Heart left ventricle (tissue), 16 donors: ENCODE results near the gene DUSP15. TPM values are rescaled to one million over a fixed set of nuclear protein-coding genes. Genes with fewer than 3 reads are reported as not detected.

ENCODE experiments used
- ATAC-seq, 4 donors: fragments of 200-7000 bp; cut with Tn5 transposase; one replicate each; pipeline ENCODE4 v1.9.1; 2020 to 2022; ENCODE audit warnings: moderate library complexity in 4 of 4, mild to moderate bottlenecking in 3 of 4, moderate number of reproducible peaks in 1 of 4
- DNase-seq, 5 donors: peaks; one replicate each; pipeline ENCODE4 v3.0.0-alpha.2; 2020
- H3K27ac ChIP-seq, 12 donors: fragments of 200-600 bp; sonication (generic) in 4 of 12; one replicate each; pipeline versions ENCODE4 v1.5.0 to v1.8.0; 2016 to 2022; ENCODE audit warnings: mild to moderate bottlenecking in 2 of 12
- H3K27me3 ChIP-seq, 9 donors: fragments of 200-600 bp; sonication (generic) in 2 of 9; one replicate each; pipeline versions ENCODE4 v1.5.1 to v1.8.0; 2016 to 2022; ENCODE audit warnings: mild to moderate bottlenecking in 3 of 9
- H3K36me3 ChIP-seq, 9 donors: fragments of 200-600 bp; sonication (generic) in 2 of 9; one replicate each; pipeline versions ENCODE4 v1.5.0 to v1.8.0; 2018 to 2022; ENCODE audit warnings: mild to moderate bottlenecking in 2 of 9
- H3K4me1 ChIP-seq, 12 donors: fragments of 200-600 bp; sonication (generic) in 4 of 12; one replicate each; pipeline versions ENCODE4 v1.5.0 to v1.8.0; 2016 to 2022; ENCODE audit warnings: mild to moderate bottlenecking in 3 of 12
- H3K4me3 ChIP-seq, 12 donors: fragments of 200-600 bp; sonication (generic) in 4 of 12; one replicate each; pipeline versions ENCODE4 v1.5.0 to v1.8.0; 2017 to 2022; ENCODE audit warnings: mild to moderate bottlenecking in 9 of 12, moderate library complexity in 4 of 12
- H3K9me3 ChIP-seq, 12 donors: fragments of 200-600 bp; sonication (generic) in 4 of 12; one replicate each; pipeline versions ENCODE4 v1.5.0 to v1.8.0; 2016 to 2022; ENCODE audit warnings: mild to moderate bottlenecking in 1 of 12
- CTCF ChIP-seq, 12 donors: fragments of 200-600 bp; sonication (generic) in 4 of 12; IDR thresholded peaks; one replicate each; pipeline versions ENCODE4 v1.5.0 to v1.8.0; 2018 to 2022; ENCODE audit warnings: antibody characterized with exemption in 12 of 12, mild to moderate bottlenecking in 5 of 12
- POLR2A ChIP-seq, 2 donors: fragments of 450-650 bp; IDR thresholded peaks; one replicate each; pipeline ENCODE4 v1.6.1; 2017; ENCODE audit warnings: antibody characterized with exemption in 2 of 2, mild to moderate bottlenecking in 2 of 2, moderate library complexity in 2 of 2
- WGBS, 4 donors: extraction: QIAGEN DNeasy Blood & Tissue Kit in 2 of 4; methylation state at CpG; one replicate each; pipeline versions ENCODE4 v1.1.5 to v1.1.7; 2013 to 2018; 5-methylcytosine and 5-hydroxymethylcytosine counted together
- intact Hi-C, 10 donors: fragments of 100-400 bp; cut with DNase I; formaldehyde crosslinking; loops; one replicate each; pipeline versions ENCODE4 v1.11.1 to v1.14.2; 2022
- polyA plus RNA-seq, 2 donors: library from polyadenylated mRNA; stranded (reverse); fragments of 200-250 nt; gene quantifications; one replicate each; pipeline ENCODE4 v1.2.3, GENCODE V29; 2013
- total RNA-seq, 9 donors: library from RNA; depleted of rRNA in 2 of 9; stranded (reverse); fragments of >200 nt in 2 of 9; fragmentation: NEBNext Ultra II Directional in 3 of 9; extraction: Animal tissue kit (Norgen Biotek cat#: 25700) in 3 of 9; gene quantifications; one replicate each; pipeline versions ENCODE4 v1.1.0 to v1.2.4, GENCODE V29; 2016 to 2023
- donor health status: ischemic (EF 13 %, LVEDD 7.1; RV severe dilation, severe dysfunction).
- donor health status: healthy with polysubstance abuse.
- donor health status: DM: no; HTN: yes; CAD: no.
- donor health status: DM: no; HTN: no; CAD: no.
- donor health status: ischemic (EF 25% LVEDD 6.9; RV normal size, moderate dysfunction).
- donor health status: ischemic (EF 25% LVEDD 5.7; RV mildly dilated, moderate dysfunction).
- donor health status: healthy.
- donor health status: DM: yes; HTN: yes; CAD: no.
- donor health status: ischemic (EF 35%, LVEDD 5.7; RV mildly dilated, moderate dysfunction).
- donor health status: nonischemic (EF 11% LVEDD 7.7; RV severe dilation, severe dysfunction).
- donor health status: DM: yes; HTN: yes; CAD: no.
- donor health status: PGD.
- donor health status: ischemic (EF 29% LVEDD 5.4; RV normal size, mild dysfunction).
- donor health status: nonischemic (EF 23%, LVEDD 6.1; RV moderate dilation, normal function).

The DUSP15 gene
- total and polyA plus RNA-seq, 11 donors: 0.68 to 7.4 (median 3.0) TPM

GRCh38 chr20:31910071-31910803, 39.9 kb upstream of the DUSP15 start:
- Histone ChIP-seq H3K4me3 (no peak overlapping the region), H3K9me3 (no peaks in the 10 kb centered on the region), H3K27ac (no peak overlapping the region), H3K4me1 (no peaks in the 10 kb centered on the region), H3K27me3 (no peaks in the 10 kb centered on the region), H3K36me3 (no peaks in the 10 kb centered on the region)
- DNase-seq (no peak), ATAC-seq (no peak)
- TF ChIP-seq POLR2A (IDR thresholded peaks at IDR 0.05) (no peak), CTCF (IDR thresholded peaks at IDR 0.05) (no peak)
- WGBS, 4 donors: 72 to 87% (median 81%) methylated on average over 4 of the region's 4 CpGs
- intact Hi-C loops: no loop called here

DNA sequence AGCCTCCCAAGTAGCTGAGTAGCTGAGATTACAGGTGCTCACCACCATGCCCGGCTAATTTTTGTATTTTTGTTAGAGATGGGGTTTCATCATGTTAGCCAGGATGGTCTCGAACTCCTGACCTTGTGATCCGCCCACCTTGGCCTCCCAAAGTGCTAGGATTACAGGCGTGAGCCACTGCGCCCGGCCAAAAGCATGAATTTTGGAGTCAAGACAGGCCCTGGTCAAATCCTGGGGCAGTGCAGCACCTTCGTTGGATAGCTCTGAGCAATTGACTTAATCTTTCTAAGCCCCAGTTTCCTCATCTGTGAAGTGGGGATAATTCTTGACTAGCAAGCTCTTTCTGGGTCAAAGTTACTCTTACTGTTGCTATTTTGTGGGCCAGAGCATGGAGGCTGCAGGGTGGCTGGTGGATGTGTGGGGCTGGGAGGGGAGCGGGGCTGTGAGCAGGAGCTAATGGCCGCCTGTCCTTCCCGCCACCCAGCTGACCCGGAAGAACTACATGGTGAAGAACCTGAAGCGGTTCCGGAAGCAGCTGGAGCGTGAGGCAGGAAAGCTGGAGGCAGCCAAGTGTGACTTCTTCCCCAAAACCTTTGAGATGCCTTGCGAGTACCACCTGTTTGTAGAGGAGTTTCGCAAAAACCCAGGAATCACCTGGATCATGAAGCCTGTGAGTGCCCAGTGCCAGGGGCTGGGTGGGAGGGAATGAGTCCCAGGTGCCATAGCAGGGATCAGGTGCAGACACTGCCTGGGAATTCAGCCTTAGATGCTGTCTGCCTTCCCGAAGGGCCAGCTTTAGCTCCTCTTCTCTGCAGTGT, 39.1 kb upstream of the DUSP15 start:
- no peak for DNase-seq
- H3K27me3 ChIP-seq: no peaks in the 10 kb centered on the region
- intact Hi-C loops: loop anchor here in 1 of 10 donors (5.0 kb wide), 1 partner anchor 42 kb away; no protein-coding TSS in a partner anchor
- no peak overlapping the region for H3K4me3 ChIP-seq
- TF ChIP-seq CTCF (IDR thresholded peaks at IDR 0.05) (no peak), POLR2A (IDR thresholded peaks at IDR 0.05) (no peak)
- no peaks in the 10 kb centered on the region for H3K9me3 ChIP-seq
- H3K36me3 ChIP-seq: no peaks in the 10 kb centered on the region
- H3K27ac ChIP-seq: no peak overlapping the region
- no peak for ATAC-seq
- WGBS, 4 donors: 87 to 93% (median 91%) methylated on average over 16 to 17 of the region's 17 CpGs
- H3K4me1 ChIP-seq: no peaks in the 10 kb centered on the region

GRCh38 chr20:31908424-31908823, 38.1 kb upstream of the DUSP15 start:
- H3K27ac ChIP-seq: no peak overlapping the region
- no peaks in the 10 kb centered on the region for H3K36me3 ChIP-seq
- ATAC-seq (no peak), DNase-seq (no peak)
- no peak overlapping the region for H3K4me3 ChIP-seq
- WGBS, 4 donors: 82 to 87% (median 83%) methylated on average over 11 of the region's 11 CpGs
- TF ChIP-seq CTCF (IDR thresholded peaks at IDR 0.05) (no peak), POLR2A (IDR thresholded peaks at IDR 0.05) (no peak)
- intact Hi-C loops: loop anchor here in 1 of 10 donors (5.0 kb wide), 1 partner anchor 41 kb away; no protein-coding TSS in a partner anchor
- no peaks in the 10 kb centered on the region for H3K27me3 ChIP-seq
- no peaks in the 10 kb centered on the region for H3K4me1 ChIP-seq
- H3K9me3 ChIP-seq: no peaks in the 10 kb centered on the region

DNA sequence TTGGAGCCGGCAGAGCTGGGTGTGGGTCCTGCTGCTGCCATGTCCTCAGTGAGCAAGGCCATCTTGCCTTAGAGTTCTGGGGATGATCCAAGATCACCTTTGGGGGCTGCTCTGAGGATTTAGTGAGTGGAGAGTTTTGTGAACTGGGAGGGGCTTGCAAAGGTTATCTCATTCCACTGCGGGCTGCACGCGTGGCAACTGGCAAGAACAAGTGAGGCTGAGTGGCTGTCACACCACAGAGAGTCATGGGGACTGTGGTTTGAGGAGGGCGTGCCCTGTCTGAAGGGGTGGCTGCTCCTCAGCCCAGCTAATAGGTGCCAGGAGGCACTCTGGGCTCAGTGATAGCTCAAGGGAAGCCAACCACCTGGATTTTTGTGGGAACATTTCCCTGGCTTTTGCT, 37.7 kb upstream of the DUSP15 start:
- TF ChIP-seq CTCF (IDR thresholded peaks at IDR 0.05) (no peak), POLR2A (IDR thresholded peaks at IDR 0.05) (no peak)
- no peak for DNase-seq
- H3K36me3 ChIP-seq: no peaks in the 10 kb centered on the region
- ATAC-seq: no peak
- H3K27me3 ChIP-seq: no peaks in the 10 kb centered on the region
- H3K4me1 ChIP-seq: no peaks in the 10 kb centered on the region
- no peak overlapping the region for H3K27ac ChIP-seq
- intact Hi-C loops: loop anchor here in 1 of 10 donors (5.0 kb wide), 1 partner anchor 41 kb away; no protein-coding TSS in a partner anchor
- 56 to 62% (median 58%) methylated on average over 5 of the region's 5 CpGs for WGBS, 4 donors
- H3K9me3 ChIP-seq: no peaks in the 10 kb centered on the region
- H3K4me3 ChIP-seq: no peak overlapping the region
